H1 (cell line): ENCODE data around the gene KTI12. TPM values are rescaled to one million over a fixed set of nuclear protein-coding genes. Genes with fewer than 3 reads are reported as not detected.

Source experiments
- CTCF ChIA-PET: fragments of 300-600 bp; sonication (Branson Sonifier 250); formaldehyde crosslinking; loops from one replicate; lab custom pipeline; 2021; ENCODE audit not compliant: partially characterized antibody; lab: Charles Lee
- POLR2A ChIA-PET: fragments of 300-600 bp; sonication (Branson Sonifier 250); formaldehyde crosslinking; loops from one replicate; lab custom pipeline; 2021; ENCODE audit warnings: inconsistent platforms; ENCODE audit not compliant: partially characterized antibody; lab: Charles Lee
- DNase-seq, 2 experiments: peaks; one replicate each; pipeline versions ENCODE4 v3.0.0 to v3.0.0-alpha.2; 2010 to 2022; ENCODE audit warnings: low spot score in 2 of 2, low read depth in 1 of 2, mixed read lengths in 1 of 2
- FAIRE-seq: peaks from 2 replicates; lab custom pipeline; 2011; peaks lifted over from hg19 to GRCh38; lab: Jason Lieb, UNC
- H2AFZ ChIP-seq: 2 replicates; pipeline ENCODE4 v1.8.1; 2012; ENCODE audit warnings: low read length, inconsistent platforms
- H2AK5ac ChIP-seq: 2 replicates; pipeline ENCODE4 v1.6.1; 2013; ENCODE audit warnings: low read depth, low read length
- H2BK120ac ChIP-seq: replicated peaks from 2 replicates; pipeline ENCODE3; 2013; ENCODE audit warnings: low read depth, low read length, inconsistent platforms
- H2BK12ac ChIP-seq: 2 replicates; pipeline ENCODE4 v1.6.1; 2013; ENCODE audit warnings: low read depth, low read length
- H2BK15ac ChIP-seq: 2 replicates; pipeline ENCODE4 v1.6.1; 2013; ENCODE audit warnings: low read length
- H2BK20ac ChIP-seq: 2 replicates; pipeline ENCODE4 v1.6.1; 2013; ENCODE audit warnings: low read length
- H2BK5ac ChIP-seq: 2 replicates; pipeline ENCODE4 v1.6.1; 2013; ENCODE audit warnings: low read depth, low read length
- H3K14ac ChIP-seq: 2 replicates; pipeline ENCODE4 v1.6.1; 2013; ENCODE audit warnings: inconsistent platforms; ENCODE audit not compliant: insufficient read length
- H3K18ac ChIP-seq: 2 replicates; pipeline ENCODE4 v1.6.1; 2013; ENCODE audit warnings: low read length; ENCODE audit errors: extremely low read depth
- H3K23ac ChIP-seq: 2 replicates; pipeline ENCODE4 v1.6.1; 2013; ENCODE audit warnings: inconsistent platforms; ENCODE audit not compliant: insufficient read length
- H3K23me2 ChIP-seq: 2 replicates; pipeline ENCODE4 v1.6.1; 2013; ENCODE audit warnings: low read depth, low read length
- H3K27ac ChIP-seq: 2 replicates; pipeline ENCODE4 v1.6.1; 2011; ENCODE audit warnings: low read depth, low read length, inconsistent platforms
- H3K27me3 ChIP-seq, 4 experiments: replicated peaks in 1 of 4; 1 replicate in 1 of 4; 2 replicates in 3 of 4; pipeline versions ENCODE4 v1.6.1 to v1.8.1; 2011 to 2013; ENCODE audit warnings: low read length in 3 of 4, mild to moderate bottlenecking in 3 of 4, inconsistent platforms in 2 of 4, mixed read lengths in 2 of 4, moderate library complexity in 1 of 4; ENCODE audit not compliant: control insufficient read depth in 3 of 4, insufficient read depth in 3 of 4; ENCODE audit errors: extremely low read depth in 1 of 4
- H3K36me3 ChIP-seq, 4 experiments: 2 replicates each; pipeline versions ENCODE4 v1.6.1 to v1.8.1; 2011 to 2013; ENCODE audit warnings: mild to moderate bottlenecking in 4 of 4, low read length in 3 of 4, moderate library complexity in 2 of 4, control low read depth in 1 of 4, inconsistent platforms in 1 of 4; ENCODE audit not compliant: insufficient read depth in 4 of 4, control insufficient read depth in 2 of 4
- H3K4ac ChIP-seq: replicated peaks from 2 replicates; pipeline ENCODE3; 2013; ENCODE audit warnings: low read length, low read depth, mixed read lengths, inconsistent platforms; ENCODE audit not compliant: insufficient read length
- H3K4me1 ChIP-seq, 4 experiments: replicated peaks in 1 of 4; 1 replicate in 1 of 4; 2 replicates in 3 of 4; pipeline versions ENCODE4 v1.6.1 to v1.8.1; 2011 to 2013; ENCODE audit warnings: low read length in 3 of 4, inconsistent platforms in 2 of 4, mixed read lengths in 1 of 4; ENCODE audit not compliant: insufficient read depth in 4 of 4, control insufficient read depth in 3 of 4
- H3K4me2 ChIP-seq, 2 experiments: 2 replicates each; pipeline versions ENCODE4 v1.6.1 to v1.8.1; 2011 to 2013; ENCODE audit warnings: low read depth in 2 of 2, low read length in 2 of 2, control low read depth in 1 of 2, inconsistent platforms in 1 of 2, mild to moderate bottlenecking in 1 of 2; ENCODE audit not compliant: insufficient read depth in 1 of 2
- H3K4me3 ChIP-seq, 4 experiments: fragments of 200-600, 300-600 bp in 1 of 4; sonication (generic), shearing (Covaris generic), sonication (Bioruptor Twin) in 1 of 4; 2 replicates each; pipeline versions ENCODE4 v1.5.1 to v1.8.1; 2011 to 2016; ENCODE audit warnings: low read length in 4 of 4, low read depth in 3 of 4, control low read depth in 2 of 4, inconsistent platforms in 2 of 4, mild to moderate bottlenecking in 2 of 4, mixed read lengths in 1 of 4, moderate library complexity in 1 of 4; ENCODE audit not compliant: insufficient read depth in 2 of 4; ENCODE audit errors: extremely low read depth in 1 of 4
- H3K56ac ChIP-seq: replicated peaks from 2 replicates; pipeline ENCODE3; 2013; ENCODE audit warnings: low read depth, mild to moderate bottlenecking, mixed read lengths, low read length, inconsistent platforms; ENCODE audit not compliant: insufficient read length
- H3K79me1 ChIP-seq: 2 replicates; pipeline ENCODE4 v1.6.1; 2013; ENCODE audit warnings: low read depth, low read length, control low read depth
- H3K79me2 ChIP-seq, 2 experiments: 2 replicates each; pipeline versions ENCODE4 v1.6.1 to v1.8.1; 2012 to 2013; ENCODE audit warnings: low read length in 2 of 2, mild to moderate bottlenecking in 2 of 2, inconsistent platforms in 1 of 2; ENCODE audit not compliant: insufficient read depth in 2 of 2, control insufficient read depth in 1 of 2
- H3K9ac ChIP-seq, 4 experiments: replicated peaks in 1 of 4; 1 replicate in 1 of 4; 2 replicates in 3 of 4; pipeline versions ENCODE4 v1.6.1 to v1.8.1; 2011 to 2013; ENCODE audit warnings: low read depth in 3 of 4, low read length in 3 of 4, control low read depth in 2 of 4, mild to moderate bottlenecking in 2 of 4, moderate library complexity in 2 of 4, inconsistent platforms in 1 of 4; ENCODE audit errors: extremely low read depth in 1 of 4
- H3K9me3 ChIP-seq, 2 experiments: 2 replicates each; pipeline versions ENCODE4 v1.6.1 to v1.8.1; 2012 to 2013; ENCODE audit warnings: mild to moderate bottlenecking in 2 of 2, moderate library complexity in 2 of 2, control low read depth in 1 of 2, inconsistent platforms in 1 of 2, low read depth in 1 of 2, low read length in 1 of 2, mixed read lengths in 1 of 2; ENCODE audit not compliant: insufficient read depth in 2 of 2
- H4K20me1 ChIP-seq, 2 experiments: replicated peaks in 1 of 2; 2 replicates each; pipeline versions ENCODE3 to v1.8.1; 2011 to 2013; ENCODE audit warnings: inconsistent platforms in 2 of 2, low read length in 2 of 2, mild to moderate bottlenecking in 1 of 2; ENCODE audit not compliant: insufficient read depth in 2 of 2, control insufficient read depth in 1 of 2
- H4K5ac ChIP-seq: 2 replicates; pipeline ENCODE4 v1.6.1; 2013; ENCODE audit warnings: low read length, low read depth, mixed read lengths, inconsistent platforms; ENCODE audit not compliant: insufficient read length
- H4K8ac ChIP-seq: 2 replicates; pipeline ENCODE4 v1.8.0; 2013; ENCODE audit warnings: mild to moderate bottlenecking, moderate library complexity, low read length, inconsistent platforms; ENCODE audit not compliant: insufficient read depth; ENCODE audit errors: extremely low read depth
- H4K91ac ChIP-seq: replicated peaks from 2 replicates; pipeline ENCODE3; 2013; ENCODE audit warnings: low read length, mixed read lengths, inconsistent platforms; ENCODE audit not compliant: insufficient read length
- CEBPB ChIP-seq: IDR thresholded peaks from 2 replicates; pipeline ENCODE4 v1.6.1; 2012; ENCODE audit warnings: low read depth, low read length
- CTCF ChIP-seq, 3 experiments: IDR thresholded peaks; 1 replicate in 2 of 3; 2 replicates in 1 of 3; pipeline versions ENCODE4 v1.5.1 to v1.6.1; 2011; ENCODE audit warnings: low read length in 3 of 3, mild to moderate bottlenecking in 3 of 3, inconsistent platforms in 2 of 3, low read depth in 1 of 3, moderate library complexity in 1 of 3; ENCODE audit not compliant: insufficient read depth in 1 of 3; ENCODE audit errors: control extremely low read depth in 1 of 3
- POLR2A ChIP-seq, 2 experiments: IDR thresholded peaks; 1 replicate in 1 of 2; 2 replicates in 1 of 2; pipeline ENCODE4 v1.6.1; 2011; ENCODE audit warnings: low read depth in 2 of 2, low read length in 2 of 2, mild to moderate bottlenecking in 2 of 2; ENCODE audit errors: control extremely low read depth in 1 of 2
- RAD21 ChIP-seq, 2 experiments: IDR thresholded peaks in 1 of 2; conservative IDR thresholded peaks in 1 of 2; 2 replicates each; pipeline ENCODE4 v1.6.1; 2011; ENCODE audit warnings: low read depth in 2 of 2, low read length in 2 of 2, improper control_type of control experiment in 1 of 2, inconsistent platforms in 1 of 2, mild to moderate bottlenecking in 1 of 2, moderate library complexity in 1 of 2
- SIN3A ChIP-seq, 2 experiments: IDR thresholded peaks in 1 of 2; conservative IDR thresholded peaks in 1 of 2; 2 replicates each; pipeline ENCODE4 v1.6.1; 2011 to 2012; ENCODE audit warnings: low read length in 2 of 2, improper control_type of control experiment in 1 of 2, low read depth in 1 of 2, mild to moderate bottlenecking in 1 of 2
- WGBS, 2 experiments: shearing (Covaris generic) in 1 of 2; methylation state at CpG; one replicate each; pipeline versions ENCODE4 v1.1.6 to v1.1.7; 2013 to 2015; ENCODE audit warnings: low lambda C conversion rate in 2 of 2, mixed read lengths in 2 of 2, inconsistent platforms in 1 of 2, low coverage in 1 of 2, missing lambda C conversion rate in 1 of 2; ENCODE audit not compliant: insufficient replicate concordance in 2 of 2, insufficient coverage in 1 of 2, insufficient read length in 1 of 2; ENCODE audit errors: extremely low coverage in 1 of 2, missing lambda C conversion rate in 1 of 2; 5-methylcytosine and 5-hydroxymethylcytosine counted together
- polyA plus RNA-seq, 7 experiments: library from polyadenylated mRNA; depleted of rRNA in 3 of 7; stranded (reverse) in 5 of 7; unstranded in 2 of 7; fragments of >200 nt in 5 of 7; fragments of 200-250 nt in 2 of 7; gene quantifications; 1 replicate in 5 of 7; 2 replicates in 1 of 7; 4 replicates in 1 of 7; pipeline versions ENCODE4 v1.2.1 to v1.2.3, GENCODE V29; 2011 to 2013; ENCODE audit warnings: missing spikeins in 2 of 7, mixed read lengths in 2 of 7
- total RNA-seq: library from RNA; stranded (reverse); fragmentation: NEBNext Ultra II Directional; extraction: Animal tissue kit (Norgen Biotek cat#: 25700); gene quantifications from 2 replicates; pipeline ENCODE4 v1.2.1, GENCODE V29; 2021

The KTI12 gene
- total and polyA plus RNA-seq, 2 of the 8 experiments (the other 6 are each of a cell fraction or from before 2014, with no cell fraction given), result 7.5 to 16.2 TPM

- ChIA-PET CTCF (interaction anchor here (0.6 to 1.9 kb wide), 20 partner anchors 16 to 206 kb away, joined by 3 to 8 read pairs (median 4); no protein-coding TSS in a partner anchor), POLR2A (interaction anchor here (1.6 kb wide), 1 partner anchor 127 kb away, joined by 3 read pairs; no protein-coding TSS in a partner anchor)
- Histone ChIP-seq H3K4me2 (no peak overlapping the region), H4K8ac (no peak overlapping the region), H3K36me3 (no peaks in the 10 kb centered on the region), H3K4me3 (no peak overlapping the region), H3K23me2 (no peaks in the 10 kb centered on the region), H4K91ac (no peak overlapping the region), H3K23ac (no peak overlapping the region), H4K20me1 (no peaks in the 10 kb centered on the region), H3K9ac (no peak overlapping the region), H3K4me1 (peaks cover 9 to 19% (median 18%) of the 10 kb centered on the region in 4 experiments; a peak in 6 of 7 replicates), H4K5ac (no peak overlapping the region), H2BK15ac (no peak overlapping the region), H2AK5ac (no peak overlapping the region), H3K27me3 (no peaks in the 10 kb centered on the region; a peak in 1 of 7 replicates), H2BK120ac (no peak overlapping the region), H2AFZ (no peak overlapping the region), H3K4ac (no peak overlapping the region), H3K14ac (no peak overlapping the region), H2BK20ac (no peak overlapping the region), H3K56ac (no peak overlapping the region), H3K79me2 (no peaks in the 10 kb centered on the region), H3K18ac (no peak overlapping the region), H3K79me1 (no peaks in the 10 kb centered on the region), H3K27ac (no peak overlapping the region), H2BK5ac (no peak overlapping the region), H2BK12ac (no peak overlapping the region), H3K9me3 (no peaks in the 10 kb centered on the region)
- DNase-seq, result peak in 1 of 2 experiments; percentile 65
- peak; percentile 98 for FAIRE-seq
- no peak for TF ChIP-seq POLR2A (IDR thresholded peaks at IDR 0.05; ENCODE audit: control extremely low read depth in 1 of 2, low read depth in 2 of 2, low read length in 2 of 2)
- peak; percentile 48 to 98 (median 83) for TF ChIP-seq CTCF (IDR thresholded peaks at IDR 0.05; ENCODE audit: control extremely low read depth in 1 of 3, insufficient read depth in 1 of 3, low read depth in 1 of 3, low read length in 3 of 3)
- peak; percentile 81 for TF ChIP-seq CEBPB
- peak; percentile 99 for TF ChIP-seq RAD21 (IDR thresholded peaks at IDR 0.05 in 1 of 2, conservative IDR thresholded peaks at IDR 0.05 in 1 of 2; ENCODE audit: low read depth in 2 of 2, low read length in 2 of 2)
- peak; percentile 76 to 83; a peak in 3 of 4 replicates for TF ChIP-seq SIN3A (conservative IDR thresholded peaks at IDR 0.05 in 1 of 2, IDR thresholded peaks at IDR 0.05 in 1 of 2; ENCODE audit: low read depth in 1 of 2, low read length in 2 of 2)
- 66% methylated on average over 9 of the region's 9 CpGs; no CpG with 5 or more reads in 1 of the 2 experiments for WGBS, 2 experiments
Observed at GRCh38 chr1:52002038-52002917, 31.3 kb downstream of the KTI12 start.
